ENCODE results near the gene OBSCN.

- TF ChIP-seq TAF1 (conservative IDR thresholded peaks at IDR 0.05) = no peak
- no peak for TF ChIP-seq CTCF (IDR thresholded peaks at IDR 0.05; ENCODE audit: low read depth, low read length, missing input control)
- no peak for TF ChIP-seq EGR1 (IDR thresholded peaks at IDR 0.05; ENCODE audit: low read depth in 2 of 2)
- TF ChIP-seq YY1 (IDR thresholded peaks at IDR 0.05) = no peak
These were observed 198.1 kb downstream of the OBSCN start for GRCh38 chr1:228405979-228406228.
